SK-N-SH (cell line): ENCODE measurements around the gene SYNDIG1L.

Experiments
- ELF1 ChIP-seq: IDR thresholded peaks from 2 replicates; pipeline ENCODE4 v1.4.0; 2012
- EP300 ChIP-seq, 2 experiments: IDR thresholded peaks; 2 replicates each; pipeline versions ENCODE4 v1.4.0 to v1.6.1; 2012; ENCODE audit warnings: borderline replicate concordance in 1 of 2, low read depth in 1 of 2, low read length in 1 of 2
- EZH2phosphoT487 ChIP-seq: fragments of 200-600 bp; sonication (generic); IDR thresholded peaks from 2 replicates; pipeline ENCODE4 v1.6.1; 2017; ENCODE audit warnings: low read depth, mixed run types, mild to moderate bottlenecking, antibody characterized with exemption, moderate library complexity, borderline replicate concordance
- GATA2 ChIP-seq: sonication (generic); formaldehyde crosslinking; IDR thresholded peaks from 2 replicates; pipeline ENCODE4 v1.5.0; 2020; ENCODE audit warnings: mild to moderate bottlenecking, missing genetic modification reagents
- POLR2AphosphoS5 ChIP-seq: IDR thresholded peaks from 2 replicates; pipeline ENCODE4 v1.6.1; 2012; ENCODE audit warnings: low read depth, low read length
- RAD21 ChIP-seq: IDR thresholded peaks from 2 replicates; pipeline ENCODE4 v1.6.1; 2012; ENCODE audit warnings: mild to moderate bottlenecking, low read length
- RCOR1 ChIP-seq: fragments of 150-350 bp; IDR thresholded peaks from 2 replicates; pipeline ENCODE4 v1.6.1; 2017; ENCODE audit warnings: antibody characterized with exemption, low read length
- SIN3A ChIP-seq: IDR thresholded peaks from 2 replicates; pipeline ENCODE4 v1.6.1; 2012; ENCODE audit warnings: low read depth, mild to moderate bottlenecking, low read length, moderate library complexity, borderline replicate concordance
- TF ChIP-seq, protein P1 (sequence below): fragments of 200-600 bp; sonication (generic); IDR thresholded peaks from 2 replicates; pipeline ENCODE4 v1.6.1; 2017; ENCODE audit warnings: antibody characterized with exemption, mild to moderate bottlenecking, moderate library complexity
- TF ChIP-seq, protein P2 (sequence below): IDR thresholded peaks from 2 replicates; pipeline ENCODE4 v1.4.0; 2012; ENCODE audit warnings: low read depth
- TF ChIP-seq, protein P3 (sequence below): IDR thresholded peaks from 2 replicates; pipeline ENCODE4 v1.6.1; 2012; ENCODE audit warnings: mild to moderate bottlenecking, low read depth, low read length, moderate library complexity

DNA sequence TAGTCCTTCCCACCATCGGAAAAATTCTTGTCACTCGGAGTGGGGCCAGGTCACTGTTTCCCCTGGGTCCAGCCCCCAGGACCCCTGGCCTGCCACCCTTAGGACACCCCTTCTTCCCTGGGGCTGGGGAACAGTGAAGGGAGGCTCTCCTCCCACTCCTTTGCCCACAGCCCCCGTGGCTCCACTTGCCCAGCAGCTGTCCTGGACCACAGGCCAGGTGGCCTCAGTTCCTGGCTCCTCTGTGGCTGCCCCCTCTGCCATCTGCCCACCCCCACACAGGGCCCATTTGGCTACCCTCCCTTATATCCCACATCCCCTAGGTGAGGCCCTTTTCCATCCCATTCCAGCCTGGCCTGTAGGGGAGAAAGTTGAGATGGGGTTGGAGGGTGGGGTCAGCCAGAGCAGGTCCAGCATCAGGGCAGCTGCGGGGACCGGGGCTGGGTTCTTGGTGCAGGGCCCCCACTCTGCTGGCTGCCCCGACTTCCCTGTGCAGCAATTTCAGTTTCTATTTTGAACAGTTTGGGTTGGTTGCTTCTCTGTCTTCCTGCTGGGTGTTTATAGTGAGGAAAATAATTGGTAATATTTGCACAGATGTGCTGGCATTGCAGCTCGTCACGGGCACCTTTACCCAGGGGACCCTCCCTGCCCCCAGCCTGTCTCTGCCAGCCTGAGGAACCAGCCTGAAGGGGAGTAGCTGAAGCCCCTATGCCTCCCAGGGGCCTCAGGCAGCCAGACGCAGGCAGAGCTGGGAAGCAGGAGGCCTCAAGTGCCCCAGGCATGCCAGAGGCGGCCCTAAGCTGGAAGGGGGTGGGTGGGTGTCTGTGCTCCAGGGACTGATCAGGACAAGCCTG is 23.4 kb downstream of the SYNDIG1L start:
- no peak for TF ChIP-seq RCOR1
- TF ChIP-seq, protein P1, sequence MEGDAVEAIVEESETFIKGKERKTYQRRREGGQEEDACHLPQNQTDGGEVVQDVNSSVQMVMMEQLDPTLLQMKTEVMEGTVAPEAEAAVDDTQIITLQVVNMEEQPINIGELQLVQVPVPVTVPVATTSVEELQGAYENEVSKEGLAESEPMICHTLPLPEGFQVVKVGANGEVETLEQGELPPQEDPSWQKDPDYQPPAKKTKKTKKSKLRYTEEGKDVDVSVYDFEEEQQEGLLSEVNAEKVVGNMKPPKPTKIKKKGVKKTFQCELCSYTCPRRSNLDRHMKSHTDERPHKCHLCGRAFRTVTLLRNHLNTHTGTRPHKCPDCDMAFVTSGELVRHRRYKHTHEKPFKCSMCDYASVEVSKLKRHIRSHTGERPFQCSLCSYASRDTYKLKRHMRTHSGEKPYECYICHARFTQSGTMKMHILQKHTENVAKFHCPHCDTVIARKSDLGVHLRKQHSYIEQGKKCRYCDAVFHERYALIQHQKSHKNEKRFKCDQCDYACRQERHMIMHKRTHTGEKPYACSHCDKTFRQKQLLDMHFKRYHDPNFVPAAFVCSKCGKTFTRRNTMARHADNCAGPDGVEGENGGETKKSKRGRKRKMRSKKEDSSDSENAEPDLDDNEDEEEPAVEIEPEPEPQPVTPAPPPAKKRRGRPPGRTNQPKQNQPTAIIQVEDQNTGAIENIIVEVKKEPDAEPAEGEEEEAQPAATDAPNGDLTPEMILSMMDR = no peak
- TF ChIP-seq ELF1 = no peak
- no peak for TF ChIP-seq EZH2phosphoT487
- no peak for TF ChIP-seq RAD21
- TF ChIP-seq SIN3A = no peak
- TF ChIP-seq EP300 (IDR thresholded peaks at IDR 0.05; ENCODE audit: borderline replicate concordance in 1 of 2, low read depth in 1 of 2, low read length in 1 of 2) = no peak
- TF ChIP-seq, protein P2, sequence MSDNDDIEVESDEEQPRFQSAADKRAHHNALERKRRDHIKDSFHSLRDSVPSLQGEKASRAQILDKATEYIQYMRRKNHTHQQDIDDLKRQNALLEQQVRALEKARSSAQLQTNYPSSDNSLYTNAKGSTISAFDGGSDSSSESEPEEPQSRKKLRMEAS = no peak
- no peak for TF ChIP-seq GATA2
- no peak for TF ChIP-seq POLR2AphosphoS5
- TF ChIP-seq, protein P3, sequence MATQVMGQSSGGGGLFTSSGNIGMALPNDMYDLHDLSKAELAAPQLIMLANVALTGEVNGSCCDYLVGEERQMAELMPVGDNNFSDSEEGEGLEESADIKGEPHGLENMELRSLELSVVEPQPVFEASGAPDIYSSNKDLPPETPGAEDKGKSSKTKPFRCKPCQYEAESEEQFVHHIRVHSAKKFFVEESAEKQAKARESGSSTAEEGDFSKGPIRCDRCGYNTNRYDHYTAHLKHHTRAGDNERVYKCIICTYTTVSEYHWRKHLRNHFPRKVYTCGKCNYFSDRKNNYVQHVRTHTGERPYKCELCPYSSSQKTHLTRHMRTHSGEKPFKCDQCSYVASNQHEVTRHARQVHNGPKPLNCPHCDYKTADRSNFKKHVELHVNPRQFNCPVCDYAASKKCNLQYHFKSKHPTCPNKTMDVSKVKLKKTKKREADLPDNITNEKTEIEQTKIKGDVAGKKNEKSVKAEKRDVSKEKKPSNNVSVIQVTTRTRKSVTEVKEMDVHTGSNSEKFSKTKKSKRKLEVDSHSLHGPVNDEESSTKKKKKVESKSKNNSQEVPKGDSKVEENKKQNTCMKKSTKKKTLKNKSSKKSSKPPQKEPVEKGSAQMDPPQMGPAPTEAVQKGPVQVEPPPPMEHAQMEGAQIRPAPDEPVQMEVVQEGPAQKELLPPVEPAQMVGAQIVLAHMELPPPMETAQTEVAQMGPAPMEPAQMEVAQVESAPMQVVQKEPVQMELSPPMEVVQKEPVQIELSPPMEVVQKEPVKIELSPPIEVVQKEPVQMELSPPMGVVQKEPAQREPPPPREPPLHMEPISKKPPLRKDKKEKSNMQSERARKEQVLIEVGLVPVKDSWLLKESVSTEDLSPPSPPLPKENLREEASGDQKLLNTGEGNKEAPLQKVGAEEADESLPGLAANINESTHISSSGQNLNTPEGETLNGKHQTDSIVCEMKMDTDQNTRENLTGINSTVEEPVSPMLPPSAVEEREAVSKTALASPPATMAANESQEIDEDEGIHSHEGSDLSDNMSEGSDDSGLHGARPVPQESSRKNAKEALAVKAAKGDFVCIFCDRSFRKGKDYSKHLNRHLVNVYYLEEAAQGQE = no peak
